Trophoblast cell (in vitro differentiated cells and primary cell): ENCODE data around the gene CFL1.
A peak's percentile ranks its signal among the peaks of the same experiment; 100 is the strongest.

Experiments
- DNase-seq, 2 donors: peaks; one replicate each; pipeline ENCODE4 v3.0.0-alpha.2; 2016
- H2AFZ ChIP-seq: 2 replicates; pipeline ENCODE4 v1.6.1; 2013; ENCODE audit warnings: low read length, moderate library complexity, mild to moderate bottlenecking; ENCODE audit not compliant: insufficient read depth, poor library complexity
- H2AK5ac ChIP-seq: 2 replicates; pipeline ENCODE4 v1.6.1; 2013; ENCODE audit warnings: mild to moderate bottlenecking, low read length
- H2BK120ac ChIP-seq: 2 replicates; pipeline ENCODE4 v1.6.1; 2013; ENCODE audit warnings: low read length, mild to moderate bottlenecking, moderate library complexity; ENCODE audit not compliant: insufficient read depth, poor library complexity
- H2BK12ac ChIP-seq: 2 replicates; pipeline ENCODE4 v1.6.1; 2013; ENCODE audit warnings: mild to moderate bottlenecking, low read length, moderate library complexity
- H2BK5ac ChIP-seq: 2 replicates; pipeline ENCODE4 v1.6.1; 2013; ENCODE audit warnings: low read length, low read depth, moderate library complexity, mild to moderate bottlenecking; ENCODE audit not compliant: poor library complexity
- H3K14ac ChIP-seq: 2 replicates; pipeline ENCODE4 v1.6.1; 2013; ENCODE audit warnings: mild to moderate bottlenecking, low read length
- H3K18ac ChIP-seq: 2 replicates; pipeline ENCODE4 v1.6.1; 2013; ENCODE audit warnings: mild to moderate bottlenecking, low read length
- H3K23ac ChIP-seq: 2 replicates; pipeline ENCODE4 v1.6.1; 2013; ENCODE audit warnings: low read length
- H3K27ac ChIP-seq: 2 replicates; pipeline ENCODE4 v1.5.1; 2013; ENCODE audit warnings: low read depth, mild to moderate bottlenecking, inconsistent platforms, low read length, moderate library complexity
- H3K27me3 ChIP-seq: 2 replicates; pipeline ENCODE4 v1.6.1; 2013; ENCODE audit warnings: inconsistent platforms, mild to moderate bottlenecking, low read length, moderate library complexity; ENCODE audit not compliant: insufficient read depth
- H3K36me3 ChIP-seq, 2 experiments: 1 replicate in 1 of 2; 2 replicates in 1 of 2; pipeline ENCODE4 v1.6.1; 2013; ENCODE audit warnings: low read length in 2 of 2, mild to moderate bottlenecking in 2 of 2, moderate library complexity in 1 of 2; ENCODE audit not compliant: insufficient read depth in 2 of 2, control insufficient read depth in 1 of 2
- H3K4ac ChIP-seq: 2 replicates; pipeline ENCODE4 v1.6.1; 2013; ENCODE audit warnings: low read depth, mild to moderate bottlenecking, low read length, moderate library complexity
- H3K4me1 ChIP-seq, 2 experiments: 1 replicate in 1 of 2; 2 replicates in 1 of 2; pipeline ENCODE4 v1.6.1; 2013; ENCODE audit warnings: low read length in 2 of 2, mild to moderate bottlenecking in 2 of 2, moderate library complexity in 1 of 2; ENCODE audit not compliant: insufficient read depth in 2 of 2, control insufficient read depth in 1 of 2
- H3K4me2 ChIP-seq: 2 replicates; pipeline ENCODE4 v1.6.1; 2013; ENCODE audit warnings: inconsistent platforms, mild to moderate bottlenecking, low read length, moderate library complexity
- H3K4me3 ChIP-seq: 2 replicates; pipeline ENCODE4 v1.5.1; 2013; ENCODE audit warnings: mild to moderate bottlenecking, low read depth, low read length, inconsistent platforms
- H3K79me1 ChIP-seq: one replicate; pipeline ENCODE4 v1.6.1; 2013; ENCODE audit warnings: low read length
- H3K79me2 ChIP-seq: 2 replicates; pipeline ENCODE4 v1.6.1; 2013; ENCODE audit warnings: low read length, mild to moderate bottlenecking; ENCODE audit not compliant: control insufficient read depth, insufficient read depth, poor library complexity
- H3K9ac ChIP-seq: 2 replicates; pipeline ENCODE4 v1.6.1; 2013; ENCODE audit warnings: mild to moderate bottlenecking, low read length
- H3K9me3 ChIP-seq: 2 replicates; pipeline ENCODE4 v1.6.1; 2013; ENCODE audit warnings: low read depth, mild to moderate bottlenecking, control low read depth, inconsistent platforms, low read length; ENCODE audit not compliant: insufficient read depth
- H4K12ac ChIP-seq: 2 replicates; pipeline ENCODE4 v1.6.1; 2013; ENCODE audit warnings: low read depth, mild to moderate bottlenecking, low read length, moderate library complexity
- H4K8ac ChIP-seq: 2 replicates; pipeline ENCODE4 v1.6.1; 2013; ENCODE audit warnings: low read depth, mild to moderate bottlenecking, low read length, moderate library complexity
- H4K91ac ChIP-seq: one replicate; pipeline ENCODE4 v1.6.1; 2013; ENCODE audit warnings: low read depth, mild to moderate bottlenecking, low read length, moderate library complexity
- WGBS: extraction: QIAGEN DNeasy Blood & Tissue Kit; methylation state at CpG from one replicate; pipeline ENCODE4 v1.1.7; 2013; ENCODE audit warnings: missing lambda C conversion rate; ENCODE audit not compliant: insufficient read length, insufficient coverage; ENCODE audit errors: extremely low coverage; 5-methylcytosine and 5-hydroxymethylcytosine counted together

The CFL1 gene

DNA sequence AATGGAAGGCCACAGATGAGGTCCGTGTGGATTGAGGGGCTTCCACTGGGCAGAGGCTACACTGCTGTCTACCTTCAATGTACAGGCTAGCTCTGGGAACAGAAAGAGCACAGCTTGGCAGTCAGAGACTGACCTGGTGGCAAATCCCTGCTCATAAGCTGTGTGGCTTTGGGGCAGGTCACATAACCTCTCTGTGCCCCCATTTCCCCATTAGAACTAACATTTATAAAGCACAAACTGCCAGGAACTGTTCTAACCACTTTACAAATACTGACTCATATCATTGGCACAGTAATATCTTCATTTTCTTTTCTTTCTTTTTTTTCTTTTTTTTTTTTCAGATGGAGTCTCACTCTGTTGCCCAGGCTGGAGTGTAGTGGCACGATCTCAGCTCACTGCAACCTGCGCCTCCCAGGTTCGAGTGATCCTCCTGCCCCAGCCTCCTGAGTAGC lies 39.1 kb upstream of the CFL1 start:
- Histone ChIP-seq H3K4me1 (peaks cover 20 to 23% of the 10 kb centered on the region in 2 experiments), H4K91ac (no peak overlapping the region), H3K79me1 (peaks cover 14% of the 10 kb centered on the region), H3K9ac (no peak overlapping the region), H3K4me2 (no peak overlapping the region), H3K18ac (no peak overlapping the region), H2AK5ac (no peak overlapping the region), H3K27me3 (peaks cover 13% of the 10 kb centered on the region), H3K36me3 (peaks cover 0 to 10% of the 10 kb centered on the region in 2 experiments), H2AFZ (no peak overlapping the region), H2BK120ac (no peak overlapping the region), H2BK5ac (no peak overlapping the region), H3K23ac (no peak overlapping the region), H3K79me2 (peaks cover 8% of the 10 kb centered on the region), H3K9me3 (no peaks in the 10 kb centered on the region), H3K4ac (no peak overlapping the region), H3K4me3 (no peak overlapping the region), H4K12ac (no peak overlapping the region), H3K14ac (no peak overlapping the region), H2BK12ac (no peak overlapping the region), H3K27ac (no peak overlapping the region), H4K8ac (no peak overlapping the region)
- WGBS = no CpG with 5 or more reads among the region's 4 CpGs
- DNase-seq = no peak

DNA sequence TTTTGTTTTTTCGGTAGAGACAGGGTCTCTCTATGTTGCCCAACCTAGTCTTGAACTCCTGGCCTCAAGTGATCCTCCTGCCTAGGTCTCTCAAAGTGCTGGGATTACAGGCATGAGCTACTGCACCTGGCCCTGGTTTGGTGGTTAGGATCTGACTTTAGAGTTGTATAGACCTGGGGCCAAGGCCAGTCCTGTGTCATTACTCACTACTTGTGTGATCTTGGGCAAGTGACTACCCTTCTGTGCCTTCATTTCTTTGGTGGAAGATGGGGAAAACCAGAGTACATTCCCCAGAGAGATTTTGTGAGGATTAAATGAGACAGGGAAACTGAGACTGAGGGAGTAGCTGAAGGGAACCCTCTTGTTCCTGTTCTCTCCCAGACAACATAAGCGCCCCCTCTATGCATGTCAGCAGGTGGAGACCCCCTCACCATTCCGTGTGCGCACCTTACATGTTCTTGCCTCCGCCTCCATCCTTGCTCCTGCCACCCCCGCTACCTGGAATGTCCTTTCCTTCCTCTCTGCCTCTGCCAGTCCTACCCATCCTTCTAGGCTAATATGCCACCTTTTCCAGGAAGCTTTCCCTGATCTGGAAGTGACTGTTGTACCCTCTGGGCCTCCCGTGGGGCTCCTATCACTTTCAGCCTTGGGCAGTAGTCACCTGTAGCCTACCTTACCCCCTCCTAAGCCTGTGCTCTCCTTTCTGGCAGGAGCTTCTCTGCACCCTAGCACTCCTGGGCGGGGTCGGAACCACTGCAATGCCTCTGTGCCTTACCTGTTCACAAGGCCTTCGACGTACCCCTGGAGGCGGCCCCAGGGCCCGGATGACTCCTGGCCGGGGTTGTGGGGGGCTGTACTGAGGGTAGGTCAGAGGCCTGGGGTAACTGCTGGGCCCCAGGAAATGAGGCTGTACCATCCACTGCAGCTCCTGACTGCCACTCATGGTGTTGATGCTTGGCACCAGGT lies 38.3 kb upstream of the CFL1 start:
- Histone ChIP-seq H4K8ac (no peak overlapping the region), H4K12ac (no peak overlapping the region), H3K9me3 (no peaks in the 10 kb centered on the region), H3K9ac (no peak overlapping the region), H3K14ac (no peak overlapping the region), H2BK12ac (no peak overlapping the region), H3K23ac (no peak overlapping the region), H3K36me3 (peaks cover 0 to 10% of the 10 kb centered on the region in 2 experiments), H3K4ac (no peak overlapping the region), H4K91ac (no peak overlapping the region), H3K27me3 (peaks cover 13% of the 10 kb centered on the region), H3K79me2 (peaks cover 9% of the 10 kb centered on the region), H2BK120ac (no peak overlapping the region), H3K79me1 (peaks cover 15% of the 10 kb centered on the region), H3K27ac (no peak overlapping the region), H3K4me1 (peaks cover 13 to 24% of the 10 kb centered on the region in 2 experiments), H3K18ac (no peak overlapping the region), H2AFZ (no peak overlapping the region), H3K4me2 (no peak overlapping the region), H3K4me3 (no peak overlapping the region), H2BK5ac (no peak overlapping the region), H2AK5ac (no peak overlapping the region)
- DNase-seq = no peak
- no CpG with 5 or more reads among the region's 14 CpGs for WGBS

- H3K79me1 ChIP-seq = peaks cover 23% of the 10 kb centered on the region
- no peak overlapping the region for H3K27ac ChIP-seq
- H4K8ac ChIP-seq = no peak overlapping the region
- no peak overlapping the region for H2AFZ ChIP-seq
- no peak overlapping the region for H3K4ac ChIP-seq
- H2BK5ac ChIP-seq = no peak overlapping the region
- H4K91ac ChIP-seq = no peak overlapping the region
- no peak overlapping the region for H3K4me2 ChIP-seq
- H3K27me3 ChIP-seq = peaks cover 13% of the 10 kb centered on the region
- no peak overlapping the region for H3K23ac ChIP-seq
- no peak overlapping the region for H2BK120ac ChIP-seq
- H3K14ac ChIP-seq = no peak overlapping the region
- no peak for DNase-seq
- H2AK5ac ChIP-seq = peak overlapping the region; percentile 56
- H3K9ac ChIP-seq = no peak overlapping the region
- H3K36me3 ChIP-seq = peaks cover 0 to 10% of the 10 kb centered on the region in 2 experiments
- H3K9me3 ChIP-seq = no peaks in the 10 kb centered on the region
- H3K79me2 ChIP-seq = peaks cover 17% of the 10 kb centered on the region
- H3K4me3 ChIP-seq = no peak overlapping the region
- no peak overlapping the region for H2BK12ac ChIP-seq
- no peak overlapping the region for H4K12ac ChIP-seq
- peaks cover 11 to 25% of the 10 kb centered on the region in 2 experiments for H3K4me1 ChIP-seq
- WGBS = no CpG with 5 or more reads among the region's 5 CpGs
- no peak overlapping the region for H3K18ac ChIP-seq
Observed at GRCh38 chr11:65895482-65895981, 37.6 kb upstream of the CFL1 start.

GRCh38 chr11:65894034-65894591 lies 36.1 kb upstream of the CFL1 start:
- H3K4ac ChIP-seq = no peak overlapping the region
- H3K27ac ChIP-seq = no peak overlapping the region
- no peak overlapping the region for H2AK5ac ChIP-seq
- H3K4me2 ChIP-seq = no peak overlapping the region
- peaks cover 2% of the 10 kb centered on the region for H3K27me3 ChIP-seq
- no peak overlapping the region for H4K91ac ChIP-seq
- no peak overlapping the region for H3K18ac ChIP-seq
- H3K79me2 ChIP-seq = peaks cover 11% of the 10 kb centered on the region
- H3K36me3 ChIP-seq = peaks cover 0 to 10% of the 10 kb centered on the region in 2 experiments
- H4K8ac ChIP-seq = no peak overlapping the region
- H3K4me1 ChIP-seq = peaks cover 7 to 18% of the 10 kb centered on the region in 2 experiments
- H4K12ac ChIP-seq = no peak overlapping the region
- no peak overlapping the region for H3K23ac ChIP-seq
- WGBS = no CpG with 5 or more reads among the region's 16 CpGs
- H3K9ac ChIP-seq = no peak overlapping the region
- H2BK12ac ChIP-seq = no peak overlapping the region
- no peak overlapping the region for H2BK5ac ChIP-seq
- H3K79me1 ChIP-seq = peaks cover 17% of the 10 kb centered on the region
- no peak overlapping the region for H2AFZ ChIP-seq
- H3K4me3 ChIP-seq = no peak overlapping the region
- no peak for DNase-seq
- H2BK120ac ChIP-seq = no peak overlapping the region
- H3K14ac ChIP-seq = no peak overlapping the region
- H3K9me3 ChIP-seq = no peaks in the 10 kb centered on the region
